Measurements from ENCODE around the gene TOP1. TPM values are rescaled to one million over a fixed set of nuclear protein-coding genes. Genes with fewer than 3 reads are reported as not detected.

The TOP1 gene
- total and polyA plus RNA-seq, 2 experiments from 2014 or later = 21.5 to 21.7 TPM

GRCh38 chr20:41031243-41031619 is 2.6 kb downstream of the TOP1 start:
- no peak for DNase-seq (ENCODE audit: low read depth in 1 of 2, low spot score in 1 of 2)
- Histone ChIP-seq H3K27ac (no peak overlapping the region), H3K9me3 (ENCODE audit: low read depth) (no peaks in the 10 kb centered on the region), H3K4me3 (peak overlapping the region; percentile 91), H3K36me3 (no peaks in the 10 kb centered on the region), H3K27me3 (no peaks in the 10 kb centered on the region), H3K4me1 (ENCODE audit: low read depth) (peaks cover 21% of the 10 kb centered on the region)
- TF ChIP-seq, protein P1, sequence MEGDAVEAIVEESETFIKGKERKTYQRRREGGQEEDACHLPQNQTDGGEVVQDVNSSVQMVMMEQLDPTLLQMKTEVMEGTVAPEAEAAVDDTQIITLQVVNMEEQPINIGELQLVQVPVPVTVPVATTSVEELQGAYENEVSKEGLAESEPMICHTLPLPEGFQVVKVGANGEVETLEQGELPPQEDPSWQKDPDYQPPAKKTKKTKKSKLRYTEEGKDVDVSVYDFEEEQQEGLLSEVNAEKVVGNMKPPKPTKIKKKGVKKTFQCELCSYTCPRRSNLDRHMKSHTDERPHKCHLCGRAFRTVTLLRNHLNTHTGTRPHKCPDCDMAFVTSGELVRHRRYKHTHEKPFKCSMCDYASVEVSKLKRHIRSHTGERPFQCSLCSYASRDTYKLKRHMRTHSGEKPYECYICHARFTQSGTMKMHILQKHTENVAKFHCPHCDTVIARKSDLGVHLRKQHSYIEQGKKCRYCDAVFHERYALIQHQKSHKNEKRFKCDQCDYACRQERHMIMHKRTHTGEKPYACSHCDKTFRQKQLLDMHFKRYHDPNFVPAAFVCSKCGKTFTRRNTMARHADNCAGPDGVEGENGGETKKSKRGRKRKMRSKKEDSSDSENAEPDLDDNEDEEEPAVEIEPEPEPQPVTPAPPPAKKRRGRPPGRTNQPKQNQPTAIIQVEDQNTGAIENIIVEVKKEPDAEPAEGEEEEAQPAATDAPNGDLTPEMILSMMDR (IDR thresholded peaks at IDR 0.05; ENCODE audit: low read depth, low read length) = no peak

GRCh38 chr20:41032271-41032670 is 3.6 kb downstream of the TOP1 start:
- no peaks in the 10 kb centered on the region for H3K9me3 ChIP-seq (ENCODE audit: low read depth)
- H3K36me3 ChIP-seq = no peaks in the 10 kb centered on the region
- H3K4me1 ChIP-seq (ENCODE audit: low read depth) = peaks cover 21% of the 10 kb centered on the region
- H3K27ac ChIP-seq = no peak overlapping the region
- DNase-seq (ENCODE audit: low read depth in 1 of 2, low spot score in 1 of 2) = peak in 1 of 2 donors; percentile 35
- H3K27me3 ChIP-seq = no peaks in the 10 kb centered on the region
- TF ChIP-seq, protein P1 (IDR thresholded peaks at IDR 0.05; ENCODE audit: low read depth, low read length) = no peak
- H3K4me3 ChIP-seq = no peak overlapping the region

GRCh38 chr20:41034239-41034638 is 5.6 kb downstream of the TOP1 start:
- no peak for DNase-seq (ENCODE audit: low read depth in 1 of 2, low spot score in 1 of 2)
- Histone ChIP-seq H3K4me1 (ENCODE audit: low read depth) (peaks cover 21% of the 10 kb centered on the region), H3K9me3 (ENCODE audit: low read depth) (no peaks in the 10 kb centered on the region), H3K4me3 (no peak overlapping the region), H3K27me3 (no peaks in the 10 kb centered on the region), H3K27ac (peak overlapping the region; percentile 4), H3K36me3 (no peaks in the 10 kb centered on the region)
- TF ChIP-seq, protein P1 (IDR thresholded peaks at IDR 0.05; ENCODE audit: low read depth, low read length) = no peak

DNA sequence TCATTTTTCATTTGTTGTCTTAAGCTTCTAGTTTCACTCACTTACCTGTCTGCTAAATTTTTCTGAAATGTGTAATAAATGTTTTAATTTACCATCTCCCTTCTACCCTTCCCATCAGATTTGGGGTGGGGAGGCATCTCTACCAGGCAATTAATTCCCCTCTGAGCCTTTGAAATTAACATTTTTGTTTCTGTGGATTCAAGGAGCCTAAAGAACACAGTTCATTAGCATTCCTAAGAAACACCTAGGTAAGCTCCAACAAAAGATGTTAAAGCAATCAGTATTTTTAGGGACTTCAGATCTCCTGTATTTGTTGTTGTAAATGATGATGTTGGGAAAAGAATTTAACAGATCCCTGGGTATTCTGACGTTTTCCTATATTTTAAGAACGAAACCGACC is 6.6 kb downstream of the TOP1 start:
- Histone ChIP-seq H3K4me3 (no peak overlapping the region), H3K36me3 (no peaks in the 10 kb centered on the region), H3K4me1 (ENCODE audit: low read depth) (peaks cover 20% of the 10 kb centered on the region), H3K27me3 (no peaks in the 10 kb centered on the region), H3K9me3 (ENCODE audit: low read depth) (no peaks in the 10 kb centered on the region), H3K27ac (no peak overlapping the region)
- no peak for DNase-seq (ENCODE audit: low read depth in 1 of 2, low spot score in 1 of 2)
- TF ChIP-seq, protein P1 (IDR thresholded peaks at IDR 0.05; ENCODE audit: low read depth, low read length) = no peak

GRCh38 chr20:41037179-41037578 is 8.6 kb downstream of the TOP1 start:
- peaks cover 3% of the 10 kb centered on the region for H3K4me1 ChIP-seq (ENCODE audit: low read depth)
- no peaks in the 10 kb centered on the region for H3K9me3 ChIP-seq (ENCODE audit: low read depth)

More at GRCh38 chr20:41037179-41037578, 8.6 kb downstream of the TOP1 start:
- no peak overlapping the region for H3K4me3 ChIP-seq
- DNase-seq (ENCODE audit: low read depth in 1 of 2, low spot score in 1 of 2) = no peak
- no peaks in the 10 kb centered on the region for H3K36me3 ChIP-seq
- no peak overlapping the region for H3K27ac ChIP-seq
- no peaks in the 10 kb centered on the region for H3K27me3 ChIP-seq
- TF ChIP-seq, protein P1 (IDR thresholded peaks at IDR 0.05; ENCODE audit: low read depth, low read length) = no peak

All from cardiac muscle cell (in vitro differentiated cells and primary cell).